Measurements from ENCODE around the gene IPCEF1.

DNA sequence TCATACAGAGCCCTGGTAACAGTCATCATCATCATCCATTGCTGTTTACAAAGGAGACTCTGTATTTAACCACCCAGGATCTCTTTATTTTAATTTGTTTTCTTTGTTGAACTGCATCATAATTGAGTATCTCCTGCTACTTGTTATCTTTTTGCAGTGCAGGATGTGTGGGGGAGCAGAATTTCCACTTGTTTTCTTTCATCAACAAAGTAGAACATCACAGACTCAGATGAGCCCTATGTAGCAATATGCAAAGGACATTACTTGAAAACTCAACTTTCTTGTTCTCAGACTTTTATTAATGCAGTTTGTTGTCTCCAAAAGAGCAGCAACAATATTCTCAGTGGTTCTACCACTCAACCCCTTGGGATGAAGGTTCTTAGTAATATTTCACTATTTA, 38.7 kb upstream of the IPCEF1 start:
- TF ChIP-seq, protein P1, sequence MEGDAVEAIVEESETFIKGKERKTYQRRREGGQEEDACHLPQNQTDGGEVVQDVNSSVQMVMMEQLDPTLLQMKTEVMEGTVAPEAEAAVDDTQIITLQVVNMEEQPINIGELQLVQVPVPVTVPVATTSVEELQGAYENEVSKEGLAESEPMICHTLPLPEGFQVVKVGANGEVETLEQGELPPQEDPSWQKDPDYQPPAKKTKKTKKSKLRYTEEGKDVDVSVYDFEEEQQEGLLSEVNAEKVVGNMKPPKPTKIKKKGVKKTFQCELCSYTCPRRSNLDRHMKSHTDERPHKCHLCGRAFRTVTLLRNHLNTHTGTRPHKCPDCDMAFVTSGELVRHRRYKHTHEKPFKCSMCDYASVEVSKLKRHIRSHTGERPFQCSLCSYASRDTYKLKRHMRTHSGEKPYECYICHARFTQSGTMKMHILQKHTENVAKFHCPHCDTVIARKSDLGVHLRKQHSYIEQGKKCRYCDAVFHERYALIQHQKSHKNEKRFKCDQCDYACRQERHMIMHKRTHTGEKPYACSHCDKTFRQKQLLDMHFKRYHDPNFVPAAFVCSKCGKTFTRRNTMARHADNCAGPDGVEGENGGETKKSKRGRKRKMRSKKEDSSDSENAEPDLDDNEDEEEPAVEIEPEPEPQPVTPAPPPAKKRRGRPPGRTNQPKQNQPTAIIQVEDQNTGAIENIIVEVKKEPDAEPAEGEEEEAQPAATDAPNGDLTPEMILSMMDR (conservative IDR thresholded peaks at IDR 0.05), result no peak
- TF ChIP-seq EZH2 (IDR thresholded peaks at IDR 0.05; ENCODE audit: low read depth), result no peak
